ENCODE measurements around the gene CABP1. TPM values are rescaled to one million over a fixed set of nuclear protein-coding genes. Genes with fewer than 3 reads are reported as not detected.

CABP1 gene
- total and polyA plus RNA-seq, 7 donors: 1.6 to 4.8 (median 2.3) TPM

GRCh38 chr12:120693848-120694247 lies 53.4 kb downstream of the CABP1 start:
- H3K9me3 ChIP-seq: no peaks in the 10 kb centered on the region
- ATAC-seq (no peak), DNase-seq (no peak)
- H3K27me3 ChIP-seq (ENCODE audit: insufficient read depth in 3 of 3, low read length in 2 of 3): no peaks in the 10 kb centered on the region
- H3K36me3 ChIP-seq (ENCODE audit: insufficient read depth in 1 of 2, low read depth in 1 of 2): peaks cover 0 to 51% of the 10 kb centered on the region in 2 donors
- no peak overlapping the region for H3K4me3 ChIP-seq
- peaks cover 77% of the 10 kb centered on the region for H3K4me1 ChIP-seq
- intact Hi-C loops (cut with DNase I): loop anchor here in 1 of 2 donors (2.0 kb wide), 1 partner anchor 15 kb away; no protein-coding TSS in a partner anchor
- no peak for TF ChIP-seq CTCF (IDR thresholded peaks at IDR 0.05)
- no peak overlapping the region for H3K27ac ChIP-seq
- WGBS, 3 donors: 76 to 82% (median 82%) methylated on average over 4 of the region's 4 CpGs

DNA sequence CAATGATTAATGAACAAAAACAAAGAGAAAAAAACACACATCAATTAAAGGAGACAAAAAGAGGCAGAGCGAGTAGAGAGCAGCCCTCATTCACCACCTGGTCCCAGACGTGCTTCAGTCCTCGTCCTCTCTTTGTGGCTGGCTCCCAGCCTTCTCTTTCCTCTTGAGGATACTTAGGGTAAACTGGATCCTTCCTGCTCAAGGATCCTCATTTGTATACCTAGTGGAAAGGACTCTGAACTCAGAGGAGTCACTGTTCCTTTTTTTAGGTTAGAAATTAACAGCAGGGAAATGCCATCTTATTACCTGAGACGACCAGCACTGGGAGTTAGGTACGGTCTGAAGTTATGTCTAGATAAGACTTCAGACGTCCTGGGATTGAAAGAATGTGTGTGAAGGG lies 56.2 kb downstream of the CABP1 start:
- ATAC-seq: no peak
- peak overlapping the region; percentile 67 for H3K27ac ChIP-seq

DNA sequence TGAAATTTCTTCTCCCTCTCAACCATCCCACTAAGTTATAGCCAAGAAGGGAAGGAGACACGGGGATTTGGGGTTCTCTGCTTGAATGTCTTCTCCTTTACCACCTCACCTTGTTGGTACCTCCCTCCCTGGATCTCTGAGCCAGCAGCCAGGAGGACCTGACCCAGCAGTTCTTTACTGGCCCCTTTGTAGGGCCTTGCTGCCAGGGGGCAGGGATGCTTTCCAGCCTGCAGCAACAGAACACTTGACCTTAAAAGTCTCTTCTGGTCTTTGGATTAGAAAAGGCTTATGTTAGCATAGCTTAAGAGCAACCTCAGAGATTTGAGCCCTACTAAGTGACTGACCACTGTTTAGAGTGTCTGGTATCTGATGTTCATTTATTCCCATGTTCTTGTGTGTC lies 56.9 kb downstream of the CABP1 start:
- ATAC-seq (peak in 1 of 4 donors; percentile 19), DNase-seq (no peak)
- H3K4me3 ChIP-seq: no peak overlapping the region
- peak overlapping the region; percentile 67 for H3K27ac ChIP-seq
- no peaks in the 10 kb centered on the region for H3K27me3 ChIP-seq (ENCODE audit: insufficient read depth in 3 of 3, low read length in 2 of 3)
- peaks cover 0 to 85% of the 10 kb centered on the region in 2 donors for H3K36me3 ChIP-seq (ENCODE audit: insufficient read depth in 1 of 2, low read depth in 1 of 2)
- peaks cover 70% of the 10 kb centered on the region for H3K4me1 ChIP-seq
- WGBS, 3 donors: 35 to 79% (median 65%) methylated on average over 1 of the region's 1 CpG
- H3K9me3 ChIP-seq: no peaks in the 10 kb centered on the region
- intact Hi-C loops (cut with DNase I): no loop called here
- TF ChIP-seq CTCF (IDR thresholded peaks at IDR 0.05): no peak

More for the DNA sequence above, 56.2 kb downstream of the CABP1 start:
- no peaks in the 10 kb centered on the region for H3K9me3 ChIP-seq
- WGBS, 3 donors: 44 to 79% (median 53%) methylated on average over 6 of the region's 6 CpGs
- intact Hi-C loops (cut with DNase I): no loop called here
- H3K27me3 ChIP-seq (ENCODE audit: insufficient read depth in 3 of 3, low read length in 2 of 3): no peaks in the 10 kb centered on the region
- no peak overlapping the region for H3K4me3 ChIP-seq
- peaks cover 77% of the 10 kb centered on the region for H3K4me1 ChIP-seq
- peaks cover 0 to 78% of the 10 kb centered on the region in 2 donors for H3K36me3 ChIP-seq (ENCODE audit: insufficient read depth in 1 of 2, low read depth in 1 of 2)
- no peak for TF ChIP-seq CTCF (IDR thresholded peaks at IDR 0.05)
- no peak for DNase-seq

GRCh38 chr12:120698665-120699064 lies 58.2 kb downstream of the CABP1 start:
- intact Hi-C loops (cut with DNase I): no loop called here
- no peaks in the 10 kb centered on the region for H3K27me3 ChIP-seq (ENCODE audit: insufficient read depth in 3 of 3, low read length in 2 of 3)
- DNase-seq: no peak
- 69 to 85% (median 82%) methylated on average over 3 of the region's 3 CpGs for WGBS, 3 donors
- peaks cover 59% of the 10 kb centered on the region for H3K4me1 ChIP-seq
- TF ChIP-seq CTCF (IDR thresholded peaks at IDR 0.05): no peak
- H3K4me3 ChIP-seq: no peak overlapping the region
- H3K36me3 ChIP-seq (ENCODE audit: insufficient read depth in 1 of 2, low read depth in 1 of 2): peaks cover 0 to 96% of the 10 kb centered on the region in 2 donors
- peak overlapping the region; percentile 67 for H3K27ac ChIP-seq
- peak; percentile 27 to 55 (median 32) for ATAC-seq
- H3K9me3 ChIP-seq: no peaks in the 10 kb centered on the region

GRCh38 chr12:120699553-120699952 lies 59.1 kb downstream of the CABP1 start:
- WGBS, 3 donors: 56 to 92% (median 78%) methylated on average over 7 of the region's 7 CpGs
- no peaks in the 10 kb centered on the region for H3K27me3 ChIP-seq (ENCODE audit: insufficient read depth in 3 of 3, low read length in 2 of 3)
- intact Hi-C loops (cut with DNase I): no loop called here
- H3K9me3 ChIP-seq: no peaks in the 10 kb centered on the region
- peaks cover 0 to 87% of the 10 kb centered on the region in 2 donors for H3K36me3 ChIP-seq (ENCODE audit: insufficient read depth in 1 of 2, low read depth in 1 of 2)
- no peak for TF ChIP-seq CTCF (IDR thresholded peaks at IDR 0.05)
- DNase-seq: no peak
- peaks cover 52% of the 10 kb centered on the region for H3K4me1 ChIP-seq
- H3K27ac ChIP-seq: peak overlapping the region; percentile 41
- no peak overlapping the region for H3K4me3 ChIP-seq
- ATAC-seq: no peak

Measured in psoas muscle (tissue), 8 donors.